ENCODE measurements around the gene PAX8.

The PAX8 gene

GRCh38 chr2:113225263-113226259 lies 53.2 kb downstream of the PAX8 start:
- no peak overlapping the region for H3K9ac ChIP-seq (ENCODE audit: low read length)
- no peaks in the 10 kb centered on the region for H3K27me3 ChIP-seq (replicated peaks; ENCODE audit: control insufficient read depth, insufficient read depth, low read length)
- DNase-seq (ENCODE audit: low read depth): peak; percentile 48
- H3K36me3 ChIP-seq (ENCODE audit: control insufficient read depth, insufficient read depth, low read length, severe bottlenecking): no peaks in the 10 kb centered on the region
- H3K4me3 ChIP-seq (ENCODE audit: low read length): no peak overlapping the region
- H3K9me3 ChIP-seq (ENCODE audit: control insufficient read depth, low read length): no peaks in the 10 kb centered on the region
- H3K4me1 ChIP-seq (ENCODE audit: control insufficient read depth, insufficient read depth, low read length): peaks cover 24% of the 10 kb centered on the region

- H3K9ac ChIP-seq (ENCODE audit: low read length): no peak overlapping the region
- peaks cover 21% of the 10 kb centered on the region for H3K4me1 ChIP-seq (ENCODE audit: control insufficient read depth, insufficient read depth, low read length)
- no peaks in the 10 kb centered on the region for H3K36me3 ChIP-seq (ENCODE audit: control insufficient read depth, insufficient read depth, low read length, severe bottlenecking)
- H3K4me3 ChIP-seq (ENCODE audit: low read length): no peak overlapping the region
- DNase-seq (ENCODE audit: low read depth): no peak
- no peaks in the 10 kb centered on the region for H3K9me3 ChIP-seq (ENCODE audit: control insufficient read depth, low read length)
- no peaks in the 10 kb centered on the region for H3K27me3 ChIP-seq (replicated peaks; ENCODE audit: control insufficient read depth, insufficient read depth, low read length)
These were observed 54.0 kb downstream of the PAX8 start for GRCh38 chr2:113224647-113225236.

GRCh38 chr2:113223813-113224212 lies 54.9 kb downstream of the PAX8 start:
- no peaks in the 10 kb centered on the region for H3K36me3 ChIP-seq (ENCODE audit: control insufficient read depth, insufficient read depth, low read length, severe bottlenecking)
- no peak overlapping the region for H3K4me3 ChIP-seq (ENCODE audit: low read length)
- DNase-seq (ENCODE audit: low read depth): no peak

GRCh38 chr2:113221846-113222245 lies 56.9 kb downstream of the PAX8 start:
- no peaks in the 10 kb centered on the region for H3K36me3 ChIP-seq (ENCODE audit: control insufficient read depth, insufficient read depth, low read length, severe bottlenecking)
- DNase-seq (ENCODE audit: low read depth): no peak
- H3K4me3 ChIP-seq (ENCODE audit: low read length): no peak overlapping the region
- H3K4me1 ChIP-seq (ENCODE audit: control insufficient read depth, insufficient read depth, low read length): peaks cover 34% of the 10 kb centered on the region
- no peaks in the 10 kb centered on the region for H3K27me3 ChIP-seq (replicated peaks; ENCODE audit: control insufficient read depth, insufficient read depth, low read length)
- no peak overlapping the region for H3K9ac ChIP-seq (ENCODE audit: low read length)
- no peaks in the 10 kb centered on the region for H3K9me3 ChIP-seq (ENCODE audit: control insufficient read depth, low read length)

More at GRCh38 chr2:113223813-113224212, 54.9 kb downstream of the PAX8 start:
- peaks cover 21% of the 10 kb centered on the region for H3K4me1 ChIP-seq (ENCODE audit: control insufficient read depth, insufficient read depth, low read length)
- H3K9me3 ChIP-seq (ENCODE audit: control insufficient read depth, low read length): no peaks in the 10 kb centered on the region
- no peak overlapping the region for H3K9ac ChIP-seq (ENCODE audit: low read length)
- H3K27me3 ChIP-seq (replicated peaks; ENCODE audit: control insufficient read depth, insufficient read depth, low read length): no peaks in the 10 kb centered on the region

- no peak overlapping the region for H3K4me3 ChIP-seq (ENCODE audit: low read length)
- H3K9me3 ChIP-seq (ENCODE audit: control insufficient read depth, low read length): no peaks in the 10 kb centered on the region
- no peaks in the 10 kb centered on the region for H3K36me3 ChIP-seq (ENCODE audit: control insufficient read depth, insufficient read depth, low read length, severe bottlenecking)
- no peak for DNase-seq (ENCODE audit: low read depth)
- no peak overlapping the region for H3K9ac ChIP-seq (ENCODE audit: low read length)
- no peaks in the 10 kb centered on the region for H3K27me3 ChIP-seq (replicated peaks; ENCODE audit: control insufficient read depth, insufficient read depth, low read length)
- H3K4me1 ChIP-seq (ENCODE audit: control insufficient read depth, insufficient read depth, low read length): peaks cover 34% of the 10 kb centered on the region
These were observed 57.6 kb downstream of the PAX8 start for GRCh38 chr2:113220970-113221708.

- peak overlapping the region; percentile 15 for H3K9ac ChIP-seq (ENCODE audit: low read length)
- no peaks in the 10 kb centered on the region for H3K27me3 ChIP-seq (replicated peaks; ENCODE audit: control insufficient read depth, insufficient read depth, low read length)
- no peaks in the 10 kb centered on the region for H3K9me3 ChIP-seq (ENCODE audit: control insufficient read depth, low read length)
- DNase-seq (ENCODE audit: low read depth): no peak
- H3K36me3 ChIP-seq (ENCODE audit: control insufficient read depth, insufficient read depth, low read length, severe bottlenecking): no peaks in the 10 kb centered on the region
- H3K4me1 ChIP-seq (ENCODE audit: control insufficient read depth, insufficient read depth, low read length): peaks cover 28% of the 10 kb centered on the region
- no peak overlapping the region for H3K4me3 ChIP-seq (ENCODE audit: low read length)
These were observed 58.7 kb downstream of the PAX8 start for GRCh38 chr2:113219889-113220641.

- peak overlapping the region; percentile 15 for H3K9ac ChIP-seq (ENCODE audit: low read length)
- no peaks in the 10 kb centered on the region for H3K36me3 ChIP-seq (ENCODE audit: control insufficient read depth, insufficient read depth, low read length, severe bottlenecking)
- no peaks in the 10 kb centered on the region for H3K27me3 ChIP-seq (replicated peaks; ENCODE audit: control insufficient read depth, insufficient read depth, low read length)
- peaks cover 27% of the 10 kb centered on the region for H3K4me1 ChIP-seq (ENCODE audit: control insufficient read depth, insufficient read depth, low read length)
- no peak overlapping the region for H3K4me3 ChIP-seq (ENCODE audit: low read length)
- DNase-seq (ENCODE audit: low read depth): no peak
- no peaks in the 10 kb centered on the region for H3K9me3 ChIP-seq (ENCODE audit: control insufficient read depth, low read length)
These were observed 59.2 kb downstream of the PAX8 start for GRCh38 chr2:113219525-113219888.

- DNase-seq (ENCODE audit: low read depth): no peak
- Histone ChIP-seq H3K9ac (ENCODE audit: low read length) (no peak overlapping the region), H3K9me3 (ENCODE audit: control insufficient read depth, low read length) (no peaks in the 10 kb centered on the region), H3K4me1 (ENCODE audit: control insufficient read depth, insufficient read depth, low read length) (peaks cover 27% of the 10 kb centered on the region), H3K27me3 (replicated peaks; ENCODE audit: control insufficient read depth, insufficient read depth, low read length) (no peaks in the 10 kb centered on the region), H3K4me3 (ENCODE audit: low read length) (no peak overlapping the region), H3K36me3 (ENCODE audit: control insufficient read depth, insufficient read depth, low read length, severe bottlenecking) (no peaks in the 10 kb centered on the region)
These were observed 59.7 kb downstream of the PAX8 start for GRCh38 chr2:113219092-113219441.

GRCh38 chr2:113218283-113219091 lies 60.2 kb downstream of the PAX8 start:
- Histone ChIP-seq H3K36me3 (ENCODE audit: control insufficient read depth, insufficient read depth, low read length, severe bottlenecking) (no peaks in the 10 kb centered on the region), H3K4me1 (ENCODE audit: control insufficient read depth, insufficient read depth, low read length) (peaks cover 27% of the 10 kb centered on the region), H3K9me3 (ENCODE audit: control insufficient read depth, low read length) (no peaks in the 10 kb centered on the region), H3K9ac (ENCODE audit: low read length) (peak overlapping the region; percentile 17), H3K27me3 (replicated peaks; ENCODE audit: control insufficient read depth, insufficient read depth, low read length) (no peaks in the 10 kb centered on the region), H3K4me3 (ENCODE audit: low read length) (no peak overlapping the region)
- DNase-seq (ENCODE audit: low read depth): no peak
